HCT116 (cell line): Measurements from ENCODE around the gene SUGP1. TPM values are rescaled to one million over a fixed set of nuclear protein-coding genes. Genes with fewer than 3 reads are reported as not detected.

ENCODE experiments used
- ATAC-seq: fragments of 200-7000 bp; cut with Tn5 transposase; 2 replicates; pipeline ENCODE4 v1.9.1; 2020; ENCODE audit warnings: mild to moderate bottlenecking, moderate library complexity
- BruUV-seq: library from RNA; stranded (reverse); fragments of 400-500 nt; replicated peaks from 2 replicates; lab custom pipeline; 2021; lab: Mats Ljungman, UMichigan
- CTCF ChIA-PET: fragments of 300-600 bp; sonication (Branson Sonifier 250); formaldehyde crosslinking; loops from one replicate; lab custom pipeline; 2021; ENCODE audit warnings: antibody characterized with exemption; lab: Charles Lee
- POLR2A ChIA-PET: fragments of 300-600, 350-600 bp; sonication (Branson Sonifier 250); formaldehyde crosslinking; loops from one replicate; lab custom pipeline; 2021; ENCODE audit warnings: antibody characterized with exemption; lab: Charles Lee
- RAD21 ChIA-PET, 2 experiments: fragments of 300-600 bp; sonication (Branson Sonifier 250); formaldehyde crosslinking; loops; one replicate each; lab custom pipeline; 2023; ENCODE audit warnings: low total read pairs in 2 of 2; ENCODE audit not compliant: uncharacterized antibody in 2 of 2, unreplicated experiment in 2 of 2, low non-redundant PET in 1 of 2; lab: Charles Lee
- DNase-seq: peaks from one replicate; pipeline ENCODE4 v3.0.0-alpha.2; 2010; ENCODE audit warnings: low read depth, low spot score
- H2AFZ ChIP-seq: fragments of 200-600 bp; shearing (Covaris generic), sonication (generic); 2 replicates; pipeline ENCODE4 v1.6.1; 2017; ENCODE audit warnings: low read depth, mixed run types, mixed read lengths, antibody characterized with exemption, low read length; ENCODE audit not compliant: poor library complexity, severe bottlenecking
- H3K27ac ChIP-seq: 2 replicates; pipeline ENCODE4 v1.5.1; 2012; ENCODE audit warnings: low read depth, low read length
- H3K27me3 ChIP-seq: fragments of 200-600 bp; sonication (generic); 2 replicates; pipeline ENCODE4 v1.6.1; 2016; ENCODE audit warnings: mixed run types, low read length, mixed read lengths; ENCODE audit not compliant: insufficient read depth
- H3K36me3 ChIP-seq, 2 experiments: fragments of 200-500 bp in 1 of 2; fragments of 200-600 bp in 1 of 2; sonication (Bioruptor generic) in 1 of 2; sonication (generic) in 1 of 2; 2 replicates each; pipeline versions ENCODE4 v1.5.1 to v1.6.1; 2014 to 2016; ENCODE audit warnings: low read length in 2 of 2, inconsistent platforms in 1 of 2, mixed read lengths in 1 of 2, mixed run types in 1 of 2; ENCODE audit not compliant: insufficient read depth in 2 of 2, control insufficient read depth in 1 of 2
- H3K4me1 ChIP-seq, 2 experiments: fragments of 200-600 bp in 1 of 2; sonication (generic) in 1 of 2; 2 replicates each; pipeline versions ENCODE4 v1.5.1 to v1.6.1; 2012 to 2017; ENCODE audit warnings: low read length in 2 of 2, inconsistent platforms in 1 of 2, mild to moderate bottlenecking in 1 of 2, mixed read lengths in 1 of 2, mixed run types in 1 of 2, moderate library complexity in 1 of 2; ENCODE audit not compliant: insufficient read depth in 2 of 2, control insufficient read depth in 1 of 2
- H3K4me2 ChIP-seq: fragments of 200-600 bp; sonication (generic); 2 replicates; pipeline ENCODE4 v1.6.1; 2017; ENCODE audit warnings: mixed run types, low read length, mixed read lengths
- H3K4me3 ChIP-seq, 2 experiments: fragments of 200-600 bp in 1 of 2; sonication (generic) in 1 of 2; replicated peaks in 1 of 2; 2 replicates each; pipeline ENCODE4 v1.5.1; 2011 to 2016; ENCODE audit warnings: low read length in 2 of 2, control low read depth in 1 of 2, low read depth in 1 of 2, mild to moderate bottlenecking in 1 of 2, mixed read lengths in 1 of 2, mixed run types in 1 of 2
- H3K79me2 ChIP-seq: fragments of 200-600 bp; sonication (generic); 2 replicates; pipeline ENCODE4 v1.6.1; 2017; ENCODE audit warnings: mild to moderate bottlenecking, mixed run types, low read length, moderate library complexity, mixed read lengths; ENCODE audit not compliant: insufficient read depth
- H3K9ac ChIP-seq: fragments of 200-600 bp; sonication (generic); 2 replicates; pipeline ENCODE4 v1.6.1; 2016; ENCODE audit warnings: low read length, mixed read lengths
- H3K9me2 ChIP-seq: fragments of 200-600 bp; sonication (generic), shearing (Covaris generic); 2 replicates; pipeline ENCODE4 v1.6.1; 2017; ENCODE audit warnings: mixed run types, mild to moderate bottlenecking, moderate library complexity; ENCODE audit not compliant: insufficient read depth
- H3K9me3 ChIP-seq, 2 experiments: fragments of 200-500 bp in 1 of 2; fragments of 200-600 bp in 1 of 2; sonication (Bioruptor generic) in 1 of 2; sonication (generic) in 1 of 2; 2 replicates each; pipeline ENCODE4 v1.6.1; 2014 to 2017; ENCODE audit warnings: low read length in 2 of 2, mixed read lengths in 2 of 2, inconsistent platforms in 1 of 2, low read depth in 1 of 2, mild to moderate bottlenecking in 1 of 2, mixed run types in 1 of 2, moderate library complexity in 1 of 2; ENCODE audit not compliant: control insufficient read depth in 1 of 2, insufficient read depth in 1 of 2
- H4K20me1 ChIP-seq: fragments of 200-600 bp; sonication (generic), shearing (Covaris generic); 2 replicates; pipeline ENCODE4 v1.6.1; 2017; ENCODE audit warnings: mixed run types, mild to moderate bottlenecking, moderate library complexity; ENCODE audit not compliant: insufficient read depth
- CEBPB ChIP-seq: IDR thresholded peaks from 2 replicates; pipeline ENCODE4 v1.6.1; 2012; ENCODE audit warnings: low read depth
- EGR1 ChIP-seq: IDR thresholded peaks from 2 replicates; pipeline ENCODE4 v1.6.1; 2012; ENCODE audit warnings: low read depth
- EZH2 ChIP-seq: fragments of 200-600 bp; sonication (generic); IDR thresholded peaks from 2 replicates; pipeline ENCODE4 v1.6.1; 2017; ENCODE audit warnings: antibody characterized with exemption, mixed run types
- EZH2phosphoT487 ChIP-seq: fragments of 200-600 bp; IDR thresholded peaks from 2 replicates; pipeline ENCODE4 v1.6.1; 2018; ENCODE audit warnings: antibody characterized with exemption, borderline replicate concordance
- FOSL1 ChIP-seq: IDR thresholded peaks from 2 replicates; pipeline ENCODE4 v1.6.1; 2012; ENCODE audit warnings: low read depth
- JUND ChIP-seq: IDR thresholded peaks from 2 replicates; pipeline ENCODE4 v1.6.1; 2012
- POLR2A ChIP-seq: IDR thresholded peaks from 2 replicates; pipeline ENCODE4 v1.7.0; 2011; ENCODE audit warnings: borderline replicate concordance; ENCODE audit not compliant: insufficient read depth, insufficient read length; ENCODE audit errors: extremely low read depth
- POLR2AphosphoS5 ChIP-seq: IDR thresholded peaks from 2 replicates; pipeline ENCODE4 v1.6.1; 2011; ENCODE audit warnings: mild to moderate bottlenecking, low read depth, low read length, moderate library complexity
- SIN3A ChIP-seq: IDR thresholded peaks from 2 replicates; pipeline ENCODE4 v1.6.1; 2012; ENCODE audit warnings: low read depth
- SRF ChIP-seq: IDR thresholded peaks from 2 replicates; pipeline ENCODE4 v1.6.1; 2012; ENCODE audit warnings: low read depth
- TCF7L2 ChIP-seq: IDR thresholded peaks from 2 replicates; pipeline ENCODE4 v1.7.0; 2011; ENCODE audit warnings: borderline replicate concordance, inconsistent platforms; ENCODE audit not compliant: insufficient read depth, insufficient read length; ENCODE audit errors: extremely low read depth
- ZFX ChIP-seq: fragments of 450-650 bp; IDR thresholded peaks from 2 replicates; pipeline ENCODE4 v1.6.1; 2017
- ZNF274 ChIP-seq: fragments of 200-500 bp; sonication (Bioruptor generic); IDR thresholded peaks from 2 replicates; pipeline ENCODE4 v1.6.1; 2014; ENCODE audit warnings: mild to moderate bottlenecking, low read depth, low read length, inconsistent platforms
- intact Hi-C: fragments of 100-400 bp; cut with micrococcal nuclease; formaldehyde crosslinking; loops from 2 replicates; pipeline ENCODE4 v1.10.0; 2022
- total RNA-seq: library from RNA; stranded (reverse); gene quantifications from one replicate; pipeline ENCODE4 v1.2.1, GENCODE V29; 2021; ENCODE audit not compliant: unreplicated experiment
- TF ChIP-seq, protein P1 (sequence below): IDR thresholded peaks from 2 replicates; pipeline ENCODE4 v1.6.1; 2012
- TF ChIP-seq, protein P2 (sequence below): IDR thresholded peaks from 2 replicates; pipeline ENCODE4 v1.6.1; 2012; ENCODE audit warnings: low read depth
- TF ChIP-seq, protein P3 (sequence below): IDR thresholded peaks from 2 replicates; pipeline ENCODE4 v1.6.1; 2012

SUGP1 gene
- total RNA-seq, 1 experiment from 2014 or later: 47.6 TPM

DNA sequence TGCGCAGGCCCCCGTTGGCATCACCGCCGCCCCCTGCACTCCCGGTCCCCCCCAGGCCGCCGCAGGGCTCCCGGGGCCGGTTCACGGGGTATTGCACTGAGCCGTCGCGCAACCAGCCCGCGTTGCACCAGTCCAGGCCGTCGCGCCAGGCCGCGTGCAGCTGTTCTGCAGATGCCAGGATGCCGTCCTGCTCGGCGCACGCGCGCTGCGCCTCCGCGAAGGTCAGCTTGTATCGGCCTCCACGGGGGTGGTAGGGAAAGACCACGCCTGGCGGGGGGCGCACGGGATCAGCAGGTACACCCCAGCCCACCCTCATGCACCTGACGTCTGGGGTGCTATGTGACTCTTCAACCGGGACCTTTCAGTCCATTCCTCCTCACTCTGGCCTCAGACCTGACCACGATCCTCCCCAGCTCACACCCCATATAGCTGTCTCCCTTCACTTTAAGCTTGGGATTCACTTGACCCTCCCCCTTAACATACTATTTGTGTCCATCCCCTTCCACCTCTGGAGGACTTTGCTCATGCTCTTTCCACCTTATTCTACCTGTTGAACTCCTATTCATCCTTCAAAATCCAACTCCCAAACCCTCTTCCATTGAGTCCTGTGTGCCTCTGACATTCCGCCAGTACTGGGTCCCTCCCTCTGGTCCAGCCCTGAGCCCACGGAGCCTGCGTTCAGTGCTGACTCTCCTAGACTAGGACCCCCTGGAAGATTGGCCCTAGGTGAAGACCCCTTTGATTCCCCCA is 61.5 kb downstream of the SUGP1 start:
- RAD21 ChIA-PET: no interaction called here
- no TSS peak for BruUV-seq

DNA sequence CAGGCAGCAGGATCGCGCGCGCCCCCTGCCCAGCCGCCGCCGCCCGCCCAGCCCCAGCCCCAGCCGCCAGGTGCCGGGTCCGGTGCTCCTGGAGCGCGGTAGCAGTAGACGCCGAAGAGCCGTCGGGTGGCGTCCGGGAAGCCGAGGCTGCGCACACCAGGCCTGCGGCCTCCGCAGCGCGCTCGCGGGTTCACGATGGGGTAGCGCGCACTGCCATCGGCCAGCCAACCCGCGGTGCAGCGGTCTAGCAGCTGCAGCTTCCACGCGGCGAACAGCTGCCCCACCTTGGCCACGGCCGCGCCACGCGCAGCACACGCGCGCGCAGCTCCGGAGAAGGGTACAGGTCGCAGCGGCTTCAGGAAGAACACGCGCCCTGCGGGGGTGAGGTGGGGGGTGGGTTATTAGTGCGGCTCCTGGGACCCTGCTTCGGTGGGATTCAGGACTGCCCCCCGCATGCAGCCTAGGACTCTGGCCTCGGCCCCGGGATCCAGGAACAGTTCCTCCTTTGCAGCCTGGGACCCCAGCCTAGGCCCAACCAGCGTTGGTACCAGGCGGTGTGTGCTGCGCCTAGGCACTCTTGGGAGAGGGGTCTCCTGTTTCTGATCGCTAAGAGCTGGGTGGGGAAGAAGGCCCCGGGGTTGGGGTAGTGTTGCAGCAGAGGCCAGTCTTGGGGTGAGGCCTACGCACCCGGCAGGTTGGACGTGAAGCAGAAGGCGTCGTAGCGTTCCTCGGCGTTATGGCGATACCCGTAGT is 62.3 kb downstream of the SUGP1 start:
- ATAC-seq: no peak
- POLR2A ChIA-PET: no interaction called here

More for the DNA sequence above, 61.5 kb downstream of the SUGP1 start:
- H3K4me3 ChIP-seq: no peak overlapping the region
- no peaks in the 10 kb centered on the region for H3K36me3 ChIP-seq
- TF ChIP-seq POLR2A: no peak
- no peak for TF ChIP-seq EZH2
- no peak for TF ChIP-seq EZH2phosphoT487
- TF ChIP-seq JUND: no peak
- no peak for TF ChIP-seq FOSL1
- no peak for TF ChIP-seq TCF7L2
- no peaks in the 10 kb centered on the region for H3K27me3 ChIP-seq
- intact Hi-C loops: no loop called here
- ChIA-PET POLR2A (no interaction called here), CTCF (no interaction called here)
- DNase-seq (no peak), ATAC-seq (no peak)
- H3K79me2 ChIP-seq: no peaks in the 10 kb centered on the region
- no peak overlapping the region for H2AFZ ChIP-seq
- H3K9me2 ChIP-seq: no peaks in the 10 kb centered on the region
- no peak overlapping the region for H3K9ac ChIP-seq
- H4K20me1 ChIP-seq: no peaks in the 10 kb centered on the region
- H3K4me1 ChIP-seq: 0 out of 4 replicates have a peak, but pooled peaks cover 0 to 6% of the 10 kb centered on the region in 2 experiments
- no peak overlapping the region for H3K27ac ChIP-seq
- H3K4me2 ChIP-seq: no peak overlapping the region
- no peaks in the 10 kb centered on the region for H3K9me3 ChIP-seq

More for the DNA sequence above, 62.3 kb downstream of the SUGP1 start:
- Histone ChIP-seq H3K4me1 (0 out of 4 replicates have a peak, but pooled peaks cover 0 to 6% of the 10 kb centered on the region in 2 experiments), H3K4me2 (no peak overlapping the region), H3K4me3 (no peak overlapping the region), H4K20me1 (no peaks in the 10 kb centered on the region), H3K27ac (no peak overlapping the region), H3K27me3 (no peaks in the 10 kb centered on the region), H2AFZ (no peak overlapping the region), H3K9ac (no peak overlapping the region), H3K9me2 (no peaks in the 10 kb centered on the region), H3K36me3 (no peaks in the 10 kb centered on the region), H3K79me2 (no peaks in the 10 kb centered on the region), H3K9me3 (no peaks in the 10 kb centered on the region)
- RAD21 ChIA-PET: no interaction called here
- intact Hi-C loops: no loop called here
- TF ChIP-seq POLR2A (no peak), FOSL1 (no peak), SRF (no peak), SIN3A (no peak), EGR1 (no peak), ZNF274 (no peak), POLR2AphosphoS5 (no peak), CEBPB (no peak), ZFX (no peak)
- TF ChIP-seq, protein P1, sequence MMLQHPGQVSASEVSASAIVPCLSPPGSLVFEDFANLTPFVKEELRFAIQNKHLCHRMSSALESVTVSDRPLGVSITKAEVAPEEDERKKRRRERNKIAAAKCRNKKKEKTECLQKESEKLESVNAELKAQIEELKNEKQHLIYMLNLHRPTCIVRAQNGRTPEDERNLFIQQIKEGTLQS: no peak
- TF ChIP-seq, protein P2, sequence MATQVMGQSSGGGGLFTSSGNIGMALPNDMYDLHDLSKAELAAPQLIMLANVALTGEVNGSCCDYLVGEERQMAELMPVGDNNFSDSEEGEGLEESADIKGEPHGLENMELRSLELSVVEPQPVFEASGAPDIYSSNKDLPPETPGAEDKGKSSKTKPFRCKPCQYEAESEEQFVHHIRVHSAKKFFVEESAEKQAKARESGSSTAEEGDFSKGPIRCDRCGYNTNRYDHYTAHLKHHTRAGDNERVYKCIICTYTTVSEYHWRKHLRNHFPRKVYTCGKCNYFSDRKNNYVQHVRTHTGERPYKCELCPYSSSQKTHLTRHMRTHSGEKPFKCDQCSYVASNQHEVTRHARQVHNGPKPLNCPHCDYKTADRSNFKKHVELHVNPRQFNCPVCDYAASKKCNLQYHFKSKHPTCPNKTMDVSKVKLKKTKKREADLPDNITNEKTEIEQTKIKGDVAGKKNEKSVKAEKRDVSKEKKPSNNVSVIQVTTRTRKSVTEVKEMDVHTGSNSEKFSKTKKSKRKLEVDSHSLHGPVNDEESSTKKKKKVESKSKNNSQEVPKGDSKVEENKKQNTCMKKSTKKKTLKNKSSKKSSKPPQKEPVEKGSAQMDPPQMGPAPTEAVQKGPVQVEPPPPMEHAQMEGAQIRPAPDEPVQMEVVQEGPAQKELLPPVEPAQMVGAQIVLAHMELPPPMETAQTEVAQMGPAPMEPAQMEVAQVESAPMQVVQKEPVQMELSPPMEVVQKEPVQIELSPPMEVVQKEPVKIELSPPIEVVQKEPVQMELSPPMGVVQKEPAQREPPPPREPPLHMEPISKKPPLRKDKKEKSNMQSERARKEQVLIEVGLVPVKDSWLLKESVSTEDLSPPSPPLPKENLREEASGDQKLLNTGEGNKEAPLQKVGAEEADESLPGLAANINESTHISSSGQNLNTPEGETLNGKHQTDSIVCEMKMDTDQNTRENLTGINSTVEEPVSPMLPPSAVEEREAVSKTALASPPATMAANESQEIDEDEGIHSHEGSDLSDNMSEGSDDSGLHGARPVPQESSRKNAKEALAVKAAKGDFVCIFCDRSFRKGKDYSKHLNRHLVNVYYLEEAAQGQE: no peak
- TF ChIP-seq, protein P3, sequence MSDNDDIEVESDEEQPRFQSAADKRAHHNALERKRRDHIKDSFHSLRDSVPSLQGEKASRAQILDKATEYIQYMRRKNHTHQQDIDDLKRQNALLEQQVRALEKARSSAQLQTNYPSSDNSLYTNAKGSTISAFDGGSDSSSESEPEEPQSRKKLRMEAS: no peak
- CTCF ChIA-PET: no interaction called here
- BruUV-seq: no TSS peak
- DNase-seq: no peak
